OCI-LY1 (cell line): ENCODE results near the gene MICOS13.

Experiments used
- H2AFZ ChIP-seq: fragments of 200-600 bp; sonication (generic), shearing (Covaris generic); 2 replicates; pipeline ENCODE4 v1.6.0; 2014; ENCODE audit warnings: antibody characterized with exemption, mild to moderate bottlenecking, low read length
- H3F3A ChIP-seq: fragments of 200-600 bp; sonication (generic), shearing (Covaris generic); 2 replicates; pipeline ENCODE4 v1.6.0; 2014; ENCODE audit warnings: mild to moderate bottlenecking, antibody characterized with exemption, low read length, moderate library complexity; ENCODE audit not compliant: insufficient read depth
- H3K27ac ChIP-seq: fragments of 200-600 bp; sonication (generic); 2 replicates; pipeline ENCODE4 v1.5.1; 2014; ENCODE audit warnings: low read length, mixed run types, mild to moderate bottlenecking, low read depth; ENCODE audit not compliant: poor library complexity, severe bottlenecking
- H3K27me3 ChIP-seq: fragments of 200-600 bp; sonication (generic); 2 replicates; pipeline ENCODE4 v1.6.0; 2014; ENCODE audit warnings: antibody characterized with exemption, mild to moderate bottlenecking, low read length, moderate library complexity; ENCODE audit not compliant: insufficient read depth
- H3K36me3 ChIP-seq: fragments of 200-600 bp; sonication (generic); 2 replicates; pipeline ENCODE4 v1.6.1; 2014; ENCODE audit warnings: mild to moderate bottlenecking, antibody characterized with exemption, low read length, moderate library complexity, mixed read lengths; ENCODE audit not compliant: insufficient read depth
- H3K4me1 ChIP-seq: fragments of 200-600 bp; sonication (generic); 2 replicates; pipeline ENCODE4 v1.5.1; 2014; ENCODE audit warnings: mild to moderate bottlenecking, low read length, moderate library complexity; ENCODE audit not compliant: insufficient read depth, severe bottlenecking
- H3K4me2 ChIP-seq: fragments of 200-600 bp; sonication (generic), shearing (Covaris generic); 2 replicates; pipeline ENCODE4 v1.6.1; 2014; ENCODE audit warnings: low read length
- H3K4me3 ChIP-seq: fragments of 200-600 bp; sonication (generic); 2 replicates; pipeline ENCODE4 v1.5.1; 2014; ENCODE audit warnings: low read length, low read depth, mild to moderate bottlenecking, mixed read lengths; ENCODE audit not compliant: poor library complexity, severe bottlenecking
- H3K79me2 ChIP-seq: fragments of 200-600 bp; shearing (Covaris generic); 2 replicates; pipeline ENCODE4 v1.6.1; 2016; ENCODE audit warnings: mixed run types, low read length, mixed read lengths; ENCODE audit not compliant: insufficient read depth
- H3K9ac ChIP-seq: fragments of 200-600 bp; sonication (generic), shearing (Covaris generic); 2 replicates; pipeline ENCODE4 v1.6.1; 2014; ENCODE audit warnings: mild to moderate bottlenecking, low read length, mixed read lengths
- H3K9me2 ChIP-seq: fragments of 200-600 bp; sonication (generic), shearing (Covaris generic); 2 replicates; pipeline ENCODE4 v1.6.1; 2014; ENCODE audit warnings: low read depth, mild to moderate bottlenecking, low read length, mixed read lengths
- H3K9me3 ChIP-seq: fragments of 200-600 bp; shearing (Covaris generic); 2 replicates; pipeline ENCODE4 v1.6.1; 2014; ENCODE audit warnings: low read length, mixed read lengths
- H4K20me1 ChIP-seq: fragments of 200-600 bp; sonication (generic), shearing (Covaris generic); 2 replicates; pipeline ENCODE4 v1.6.0; 2016; ENCODE audit warnings: mild to moderate bottlenecking, low read length; ENCODE audit not compliant: insufficient read depth
- EZH2 ChIP-seq: fragments of 200-600 bp; sonication (generic), shearing (Covaris generic); IDR thresholded peaks from 2 replicates; pipeline ENCODE4 v1.8.0; 2017; ENCODE audit warnings: borderline replicate concordance, mixed run types, mild to moderate bottlenecking, antibody characterized with exemption, low read length, moderate library complexity, mixed read lengths
- TF ChIP-seq, protein P1 (sequence below): fragments of 200-600 bp; sonication (generic), shearing (Covaris generic); IDR thresholded peaks from 2 replicates; pipeline ENCODE4 v1.5.1; 2017; ENCODE audit warnings: mild to moderate bottlenecking, antibody characterized with exemption, low read length, moderate library complexity, mixed read lengths

The MICOS13 gene

DNA sequence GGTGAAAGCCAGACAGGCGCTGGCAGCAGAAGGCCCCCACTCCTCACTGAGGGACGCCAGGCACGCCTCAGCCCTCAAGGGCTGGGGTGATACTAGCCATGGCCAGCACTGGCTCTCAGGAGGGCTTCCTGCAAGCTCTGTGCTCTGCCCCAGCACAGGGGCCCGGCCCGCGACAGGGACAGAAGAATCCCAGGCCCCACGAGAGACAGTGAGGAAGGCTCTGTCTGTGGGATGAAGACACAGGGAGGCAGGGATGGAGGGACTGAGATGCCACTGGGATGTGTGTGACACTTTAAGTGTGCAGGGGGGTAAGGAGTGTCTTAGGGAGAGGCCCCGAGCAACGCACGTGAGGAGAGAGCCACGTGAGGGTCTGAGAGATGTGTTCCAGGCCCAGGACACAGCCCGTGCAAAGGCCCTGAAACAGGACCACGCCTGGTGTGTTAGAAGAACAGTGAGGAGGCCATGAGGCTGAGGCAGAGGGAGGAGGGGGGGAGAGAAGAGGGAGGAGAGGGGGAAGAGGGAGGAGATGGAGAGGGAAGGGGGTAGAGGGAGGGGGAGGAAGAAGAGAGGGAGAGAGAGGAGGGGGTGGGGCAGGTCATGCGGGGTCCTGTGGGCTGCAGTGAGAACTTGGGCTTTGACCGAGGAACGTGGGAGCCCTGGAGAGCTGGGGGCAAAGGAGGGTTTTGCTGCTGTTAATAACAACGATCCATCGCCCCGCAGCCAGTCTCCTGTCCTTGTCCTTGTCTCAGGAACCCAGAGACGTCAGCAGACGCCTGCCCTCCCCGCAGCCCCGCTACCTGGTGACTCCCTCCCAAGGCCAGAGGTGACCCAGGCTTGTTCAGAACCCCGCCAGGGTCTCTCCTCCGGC, 16.9 kb upstream of the MICOS13 start:
- TF ChIP-seq, protein P1, sequence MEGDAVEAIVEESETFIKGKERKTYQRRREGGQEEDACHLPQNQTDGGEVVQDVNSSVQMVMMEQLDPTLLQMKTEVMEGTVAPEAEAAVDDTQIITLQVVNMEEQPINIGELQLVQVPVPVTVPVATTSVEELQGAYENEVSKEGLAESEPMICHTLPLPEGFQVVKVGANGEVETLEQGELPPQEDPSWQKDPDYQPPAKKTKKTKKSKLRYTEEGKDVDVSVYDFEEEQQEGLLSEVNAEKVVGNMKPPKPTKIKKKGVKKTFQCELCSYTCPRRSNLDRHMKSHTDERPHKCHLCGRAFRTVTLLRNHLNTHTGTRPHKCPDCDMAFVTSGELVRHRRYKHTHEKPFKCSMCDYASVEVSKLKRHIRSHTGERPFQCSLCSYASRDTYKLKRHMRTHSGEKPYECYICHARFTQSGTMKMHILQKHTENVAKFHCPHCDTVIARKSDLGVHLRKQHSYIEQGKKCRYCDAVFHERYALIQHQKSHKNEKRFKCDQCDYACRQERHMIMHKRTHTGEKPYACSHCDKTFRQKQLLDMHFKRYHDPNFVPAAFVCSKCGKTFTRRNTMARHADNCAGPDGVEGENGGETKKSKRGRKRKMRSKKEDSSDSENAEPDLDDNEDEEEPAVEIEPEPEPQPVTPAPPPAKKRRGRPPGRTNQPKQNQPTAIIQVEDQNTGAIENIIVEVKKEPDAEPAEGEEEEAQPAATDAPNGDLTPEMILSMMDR, result no peak
- TF ChIP-seq EZH2, result no peak
- Histone ChIP-seq H4K20me1 (no peaks in the 10 kb centered on the region), H3K9ac (no peak overlapping the region), H2AFZ (no peak overlapping the region), H3K4me3 (no peak overlapping the region), H3K4me1 (peaks cover 44% of the 10 kb centered on the region), H3K4me2 (no peak overlapping the region), H3K9me2 (no peaks in the 10 kb centered on the region), H3F3A (no peaks in the 10 kb centered on the region), H3K79me2 (peaks cover 11% of the 10 kb centered on the region; the same call in 1 of the 2 replicates), H3K9me3 (no peaks in the 10 kb centered on the region), H3K27ac (peak overlapping the region; percentile 41), H3K36me3 (peaks cover 84% of the 10 kb centered on the region), H3K27me3 (no peaks in the 10 kb centered on the region)

DNA sequence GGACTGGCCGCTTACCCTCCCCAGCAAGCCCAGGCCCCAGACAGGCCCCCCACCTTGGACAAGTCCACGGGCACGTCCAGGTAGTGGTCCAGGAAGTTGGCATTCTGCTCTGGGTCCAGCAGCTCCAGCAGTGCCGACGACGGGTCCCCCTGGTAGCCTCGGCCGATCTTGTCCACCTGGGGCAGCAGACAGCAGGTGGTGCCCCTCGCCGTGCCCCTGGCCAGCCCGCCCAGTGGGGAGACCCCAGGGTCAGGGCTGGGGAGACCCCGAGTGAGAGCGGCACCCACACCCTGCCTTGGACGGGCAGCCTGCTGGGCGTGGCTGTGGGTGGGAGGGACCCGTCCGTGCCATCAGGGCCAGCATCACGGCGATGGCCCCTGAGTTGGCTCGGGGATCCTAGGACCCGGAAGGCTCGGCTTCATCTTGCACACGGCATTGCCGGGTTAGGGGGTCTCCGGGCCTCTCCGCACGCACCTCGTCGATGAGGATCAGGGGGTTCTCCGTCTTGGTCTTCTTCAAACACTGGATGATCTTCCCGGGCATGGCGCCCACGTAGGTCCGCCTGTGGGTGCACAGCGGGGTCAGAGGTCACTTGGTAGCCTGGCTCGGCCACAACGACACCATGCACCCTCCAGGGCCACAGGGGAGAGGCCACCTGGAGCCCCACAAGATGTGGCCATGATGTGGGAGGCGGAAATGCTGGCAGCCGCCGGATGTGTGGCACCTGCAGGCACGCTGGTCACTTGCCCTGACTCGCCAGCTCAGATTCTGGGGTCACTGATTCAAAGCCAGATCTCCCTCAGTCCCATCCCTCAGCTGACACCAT, 16.1 kb upstream of the MICOS13 start:
- H3K36me3 ChIP-seq, result peaks cover 88% of the 10 kb centered on the region
- no peaks in the 10 kb centered on the region for H3K27me3 ChIP-seq

DNA sequence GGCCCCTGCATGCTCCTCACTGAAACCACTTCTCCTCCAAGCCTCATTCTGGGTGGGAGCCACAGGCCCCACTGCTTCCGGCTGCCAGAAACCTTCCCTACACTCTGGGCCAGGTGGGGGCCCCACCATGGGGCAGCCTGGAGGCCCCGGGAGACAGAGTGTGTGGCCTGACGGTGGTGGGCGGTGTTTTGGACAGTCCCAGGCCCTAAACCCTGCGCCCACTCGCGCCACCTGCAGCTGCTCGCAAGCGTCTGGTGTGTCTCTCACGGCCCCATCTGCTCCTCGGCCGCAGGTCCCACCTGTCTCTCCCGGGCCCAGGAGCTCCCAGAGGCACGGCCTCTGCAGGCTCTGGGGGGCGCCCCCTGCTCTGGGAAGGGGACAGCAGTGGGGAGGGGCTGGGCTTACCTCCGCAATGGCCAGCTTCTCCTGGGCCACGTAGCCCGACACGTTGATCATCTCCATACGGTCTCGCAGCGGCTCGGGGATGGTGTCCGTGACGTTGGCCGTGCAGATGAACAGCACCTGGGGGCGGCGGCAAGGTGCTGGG, 15.4 kb upstream of the MICOS13 start:
- no peak overlapping the region; the same call in 1 of the 2 replicates for H3K9ac ChIP-seq
- no peak overlapping the region for H3K4me2 ChIP-seq
- peaks cover 88% of the 10 kb centered on the region for H3K36me3 ChIP-seq
- H3K4me3 ChIP-seq, result no peak overlapping the region
- H2AFZ ChIP-seq, result no peak overlapping the region
- no peaks in the 10 kb centered on the region for H3F3A ChIP-seq
- peaks cover 26% of the 10 kb centered on the region for H3K79me2 ChIP-seq
- no peaks in the 10 kb centered on the region for H3K9me3 ChIP-seq
- H3K27ac ChIP-seq, result peak overlapping the region; percentile 73
- H3K9me2 ChIP-seq, result no peaks in the 10 kb centered on the region
- no peak for TF ChIP-seq EZH2
- TF ChIP-seq, protein P1, result no peak
- H3K4me1 ChIP-seq, result peaks cover 51% of the 10 kb centered on the region
- no peaks in the 10 kb centered on the region for H3K27me3 ChIP-seq
- H4K20me1 ChIP-seq, result no peaks in the 10 kb centered on the region

More for the DNA sequence above, 16.1 kb upstream of the MICOS13 start:
- no peak overlapping the region for H3K4me3 ChIP-seq
- peak overlapping the region; percentile 73 for H3K27ac ChIP-seq
- no peaks in the 10 kb centered on the region for H3K9me2 ChIP-seq
- H2AFZ ChIP-seq, result no peak overlapping the region
- peaks cover 19% of the 10 kb centered on the region for H3K79me2 ChIP-seq
- no peaks in the 10 kb centered on the region for H3F3A ChIP-seq
- peaks cover 51% of the 10 kb centered on the region for H3K4me1 ChIP-seq
- no peaks in the 10 kb centered on the region for H3K9me3 ChIP-seq
- H4K20me1 ChIP-seq, result no peaks in the 10 kb centered on the region
- TF ChIP-seq, protein P1, result no peak
- no peak for TF ChIP-seq EZH2
- H3K9ac ChIP-seq, result no peak overlapping the region
- no peak overlapping the region for H3K4me2 ChIP-seq
